GM04504 (cell line): ENCODE measurements around the gene PITPNC1.

Experiments used
- DNase-seq: peaks from one replicate; pipeline ENCODE4 v3.0.0-alpha.2; 2012; ENCODE audit warnings: low read depth

Gene PITPNC1

GRCh38 chr17:67549820-67550219 is 172.7 kb downstream of the PITPNC1 start:
- DNase-seq: no peak

GRCh38 chr17:67554634-67555033 is 177.6 kb downstream of the PITPNC1 start:
- DNase-seq: no peak

GRCh38 chr17:67555855-67556254 is 178.8 kb downstream of the PITPNC1 start:
- DNase-seq: no peak

- DNase-seq: no peak
These were observed 180.2 kb downstream of the PITPNC1 start for GRCh38 chr17:67557052-67557845.

- DNase-seq: peak; percentile 55
These were observed 180.8 kb downstream of the PITPNC1 start for GRCh38 chr17:67557921-67558320.

GRCh38 chr17:67558740-67559380 is 181.8 kb downstream of the PITPNC1 start:
- DNase-seq: peak; percentile 57

- DNase-seq: no peak
These were observed 182.4 kb downstream of the PITPNC1 start for GRCh38 chr17:67559381-67559966.

GRCh38 chr17:67562005-67562404 is 184.9 kb downstream of the PITPNC1 start:
- DNase-seq: no peak

- no peak for DNase-seq
These were observed 186.7 kb downstream of the PITPNC1 start for GRCh38 chr17:67563692-67564228.

GRCh38 chr17:67565068-67565467 is 188.0 kb downstream of the PITPNC1 start:
- DNase-seq: no peak

- no peak for DNase-seq
These were observed 189.6 kb downstream of the PITPNC1 start for GRCh38 chr17:67566656-67567055.

GRCh38 chr17:67569015-67569451 is 192.0 kb downstream of the PITPNC1 start:
- DNase-seq: no peak

- DNase-seq: no peak
These were observed 192.8 kb downstream of the PITPNC1 start for GRCh38 chr17:67569873-67570272.

GRCh38 chr17:67570797-67571196 is 193.7 kb downstream of the PITPNC1 start:
- DNase-seq: no peak

GRCh38 chr17:67571478-67571877 is 194.4 kb downstream of the PITPNC1 start:
- DNase-seq: no peak

GRCh38 chr17:67573987-67574657 is 197.0 kb downstream of the PITPNC1 start:
- DNase-seq: no peak

- DNase-seq: no peak
These were observed 197.7 kb downstream of the PITPNC1 start for GRCh38 chr17:67574658-67575293.

GRCh38 chr17:67575325-67575724 is 198.2 kb downstream of the PITPNC1 start:
- no peak for DNase-seq

- no peak for DNase-seq
These were observed 199.5 kb downstream of the PITPNC1 start for GRCh38 chr17:67576471-67577115.

- no peak for DNase-seq
These were observed 200.5 kb downstream of the PITPNC1 start for GRCh38 chr17:67577429-67578141.

- DNase-seq: no peak
These were observed 201.0 kb downstream of the PITPNC1 start for GRCh38 chr17:67578142-67578457.
